ENCODE measurements around the gene B9D1.
A peak's percentile ranks its signal among the peaks of the same experiment; 100 is the strongest.

The B9D1 gene, protein sequence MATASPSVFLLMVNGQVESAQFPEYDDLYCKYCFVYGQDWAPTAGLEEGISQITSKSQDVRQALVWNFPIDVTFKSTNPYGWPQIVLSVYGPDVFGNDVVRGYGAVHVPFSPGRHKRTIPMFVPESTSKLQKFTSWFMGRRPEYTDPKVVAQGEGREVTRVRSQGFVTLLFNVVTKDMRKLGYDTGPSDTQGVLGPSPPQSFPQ

DNA sequence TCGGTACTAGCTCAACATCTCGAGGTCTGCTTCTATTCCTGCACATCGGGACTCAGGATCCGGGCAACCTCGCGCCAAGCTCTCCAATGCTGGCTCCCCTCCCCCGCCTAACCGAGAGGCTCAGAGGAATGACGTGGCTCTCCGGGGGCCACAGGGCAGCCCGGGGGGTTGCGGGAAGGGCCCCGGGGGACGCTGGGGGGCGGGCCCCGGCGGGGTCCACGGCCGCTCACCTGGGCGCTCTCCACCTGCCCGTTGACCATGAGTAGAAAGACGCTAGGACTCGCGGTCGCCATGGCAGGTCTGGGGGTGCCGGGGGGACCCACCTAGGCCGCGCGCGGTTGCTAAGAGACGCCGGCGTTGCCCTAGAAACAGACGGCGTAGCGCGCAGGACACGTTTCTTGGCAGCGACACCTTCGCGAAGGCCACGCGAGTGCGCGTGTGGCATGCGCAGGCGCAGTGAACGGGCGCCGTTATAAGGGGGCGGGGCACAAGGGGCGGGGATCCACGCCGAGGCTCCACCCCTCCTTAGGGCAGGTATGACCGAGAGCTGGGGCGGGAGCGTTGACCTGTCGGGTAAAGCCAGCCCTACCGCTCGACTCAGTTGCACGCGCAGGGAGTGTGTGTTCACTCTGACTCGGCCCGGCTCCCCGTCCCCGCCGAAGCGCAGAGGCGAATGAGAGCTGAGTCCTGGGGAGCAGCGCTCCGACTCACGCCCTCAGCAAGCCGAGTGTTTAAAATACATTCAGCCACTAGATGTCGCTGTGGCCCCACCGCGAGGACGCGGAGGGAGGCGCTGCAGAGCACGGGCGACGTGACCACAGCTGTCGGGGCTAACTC lies at the start of gene B9D1:
B9D1 (minus strand) TSS at position 447 of the 837 bp plus-strand sequence; CDS start at position 293, 154 bp downstream.
- H2AFZ ChIP-seq (ENCODE audit: low read depth, low read length) = peak within 1 kb of the TSS; percentile 97
- H3K9me3 ChIP-seq (ENCODE audit: low read length) = no peaks in the 10 kb centered on the region
- H3K27me3 ChIP-seq (ENCODE audit: insufficient read depth, low read length) = no peaks in the 10 kb centered on the region
- H3K4me3 ChIP-seq (ENCODE audit: low read length) = peak within 1 kb of the TSS; percentile 65
- peaks cover 5% of the 10 kb centered on the region for H3K36me3 ChIP-seq (ENCODE audit: insufficient read depth, low read length)
- H3K4me1 ChIP-seq (ENCODE audit: insufficient read depth, low read length) = peaks cover 10% of the 10 kb centered on the region

DNA sequence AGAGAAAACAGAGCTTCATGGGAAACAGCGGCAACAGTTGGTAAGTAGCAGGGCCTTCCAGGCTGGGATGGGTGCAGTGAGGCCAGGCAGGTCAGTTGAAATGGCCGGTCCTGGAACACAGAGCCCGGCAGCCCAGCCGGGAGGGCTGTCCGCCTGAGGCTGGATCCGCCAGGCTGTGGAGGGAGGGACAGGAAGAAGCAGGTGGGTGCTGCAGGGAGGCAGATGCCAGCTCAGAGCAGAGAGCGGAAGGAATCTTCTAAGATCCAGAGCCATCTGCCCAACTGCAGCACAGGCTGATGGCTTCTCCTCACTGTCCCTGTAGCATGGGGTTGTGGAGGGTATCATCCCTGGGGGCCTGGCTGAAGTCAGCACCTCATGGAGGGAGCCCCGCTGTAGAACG lies 49.1 kb upstream of the B9D1 start:
- H3K36me3 ChIP-seq (ENCODE audit: insufficient read depth, low read length) = no peaks in the 10 kb centered on the region
- peaks cover 6% of the 10 kb centered on the region for H3K4me1 ChIP-seq (ENCODE audit: insufficient read depth, low read length)
- H2AFZ ChIP-seq (ENCODE audit: low read depth, low read length) = no peak overlapping the region
- peaks cover 23% of the 10 kb centered on the region for H3K27me3 ChIP-seq (ENCODE audit: insufficient read depth, low read length)
- H3K4me3 ChIP-seq (ENCODE audit: low read length) = no peak overlapping the region
- no peaks in the 10 kb centered on the region for H3K9me3 ChIP-seq (ENCODE audit: low read length)

DNA sequence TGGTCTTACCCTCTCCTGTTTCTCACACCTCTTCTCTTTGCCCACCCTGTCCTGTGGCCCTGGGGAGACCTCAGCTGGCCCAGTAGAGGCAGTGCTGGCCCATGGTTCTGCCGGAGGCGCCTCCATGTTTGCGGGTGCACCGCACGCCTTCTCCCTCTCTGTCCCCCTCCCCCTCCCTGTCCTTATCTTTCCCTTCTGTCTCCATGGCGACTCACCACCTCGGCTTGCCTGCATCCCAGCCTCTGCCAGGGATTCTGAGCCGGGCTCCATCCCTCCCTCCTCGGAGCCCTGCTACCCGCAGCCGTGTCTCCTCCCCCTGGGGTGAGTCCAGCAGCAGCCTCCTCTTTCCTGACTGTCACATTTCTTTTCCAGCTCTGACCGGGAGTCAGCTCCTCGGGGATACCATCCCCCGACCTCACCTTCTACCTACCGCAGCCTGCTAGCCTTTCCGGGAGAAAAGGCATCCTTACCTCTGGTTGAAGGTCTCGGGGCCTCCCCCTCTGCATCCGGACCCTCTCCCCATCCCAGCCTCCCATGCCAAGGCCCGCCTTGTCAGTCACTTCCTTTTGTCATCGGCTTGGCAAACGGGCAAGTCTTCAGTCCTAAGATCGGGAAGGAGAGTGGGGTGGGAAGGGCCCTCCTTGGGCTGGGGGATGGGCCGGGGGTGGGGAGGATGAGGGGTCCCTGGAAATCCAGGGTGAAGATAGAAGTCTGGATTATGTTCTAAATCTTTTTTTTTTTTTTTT lies 48.5 kb upstream of the B9D1 start, which contains the start of gene RNF112:
RNF112 (plus strand) TSS at position 358 of the 746 bp plus-strand sequence; CDS start at position 535, 177 bp downstream.
- Histone ChIP-seq H3K9me3 (ENCODE audit: low read length) (no peaks in the 10 kb centered on the region), H3K4me1 (ENCODE audit: insufficient read depth, low read length) (peaks cover 6% of the 10 kb centered on the region), H2AFZ (ENCODE audit: low read depth, low read length) (no peak within 1 kb of the TSS), H3K4me3 (ENCODE audit: low read length) (no peak within 1 kb of the TSS), H3K27me3 (ENCODE audit: insufficient read depth, low read length) (peaks cover 17% of the 10 kb centered on the region), H3K36me3 (ENCODE audit: insufficient read depth, low read length) (no peaks in the 10 kb centered on the region)

DNA sequence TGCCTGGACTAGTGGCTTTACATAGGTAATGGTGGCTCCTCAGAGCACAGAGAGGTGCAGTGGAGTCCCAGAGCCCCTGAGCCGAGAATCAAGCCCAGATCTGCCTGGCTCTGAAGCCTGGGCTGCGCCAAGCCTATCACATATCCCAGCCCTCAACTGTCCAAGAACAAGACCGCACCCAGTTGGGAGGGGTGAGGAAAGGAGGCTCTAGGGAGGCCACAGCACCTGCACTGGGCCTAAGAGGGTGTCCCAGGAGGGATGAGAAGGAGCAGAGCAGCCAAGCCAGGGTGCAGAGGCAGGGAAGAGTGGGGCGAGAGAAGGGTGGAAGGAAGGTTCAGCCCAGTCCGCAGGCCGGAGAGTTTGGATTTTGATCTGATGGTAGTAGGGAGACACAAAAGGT lies 47.6 kb upstream of the B9D1 start:
- peaks cover 13% of the 10 kb centered on the region for H3K27me3 ChIP-seq (ENCODE audit: insufficient read depth, low read length)
- no peak overlapping the region for H2AFZ ChIP-seq (ENCODE audit: low read depth, low read length)
- no peaks in the 10 kb centered on the region for H3K9me3 ChIP-seq (ENCODE audit: low read length)
- H3K36me3 ChIP-seq (ENCODE audit: insufficient read depth, low read length) = no peaks in the 10 kb centered on the region
- H3K4me1 ChIP-seq (ENCODE audit: insufficient read depth, low read length) = peaks cover 6% of the 10 kb centered on the region
- no peak overlapping the region for H3K4me3 ChIP-seq (ENCODE audit: low read length)

DNA sequence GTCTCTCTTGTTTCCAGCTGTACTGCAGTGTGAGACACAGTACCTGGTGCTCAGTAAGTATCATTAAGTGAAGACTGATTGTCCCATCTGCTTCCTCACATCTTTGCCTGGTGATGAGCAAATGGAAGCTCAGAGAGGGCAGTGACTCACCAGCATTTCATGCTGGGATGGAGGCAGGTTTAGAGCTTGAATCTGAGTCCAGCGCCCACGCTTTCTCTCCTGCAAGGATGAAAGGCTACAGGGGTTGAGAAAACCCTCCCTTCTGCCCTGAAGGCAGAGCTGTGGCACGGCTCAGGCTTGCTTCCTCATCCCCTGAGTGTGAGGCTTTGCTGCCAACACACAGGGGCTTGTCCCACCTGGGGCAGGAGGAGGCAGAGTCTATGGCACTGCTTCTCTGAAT lies 47.0 kb upstream of the B9D1 start:
- H3K9me3 ChIP-seq (ENCODE audit: low read length) = no peaks in the 10 kb centered on the region
- peaks cover 6% of the 10 kb centered on the region for H3K4me1 ChIP-seq (ENCODE audit: insufficient read depth, low read length)
- H3K27me3 ChIP-seq (ENCODE audit: insufficient read depth, low read length) = peaks cover 13% of the 10 kb centered on the region
- no peak overlapping the region for H2AFZ ChIP-seq (ENCODE audit: low read depth, low read length)
- H3K36me3 ChIP-seq (ENCODE audit: insufficient read depth, low read length) = no peaks in the 10 kb centered on the region
- H3K4me3 ChIP-seq (ENCODE audit: low read length) = no peak overlapping the region

DNA sequence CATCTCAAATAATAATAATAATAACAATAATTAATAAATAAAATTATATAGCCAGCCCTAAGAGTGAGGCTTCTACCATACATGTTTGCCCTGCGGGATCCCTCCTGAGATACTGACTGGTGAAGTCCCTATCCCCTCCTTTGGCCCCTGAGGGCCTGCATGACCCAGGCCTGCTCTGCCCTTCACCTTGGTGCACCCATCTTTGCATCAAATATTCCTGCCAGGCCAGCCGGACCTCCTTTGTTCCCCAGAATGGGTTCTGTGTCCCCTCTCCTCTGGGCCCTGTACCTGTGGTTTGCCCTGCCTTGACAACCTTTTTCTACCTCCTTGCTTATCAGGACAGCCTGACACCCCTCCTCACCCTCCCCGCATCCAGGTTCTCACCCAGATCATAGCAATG lies 46.5 kb upstream of the B9D1 start:
- Histone ChIP-seq H3K4me3 (ENCODE audit: low read length) (no peak overlapping the region), H3K27me3 (ENCODE audit: insufficient read depth, low read length) (peaks cover 13% of the 10 kb centered on the region), H3K36me3 (ENCODE audit: insufficient read depth, low read length) (no peaks in the 10 kb centered on the region), H3K4me1 (ENCODE audit: insufficient read depth, low read length) (peaks cover 6% of the 10 kb centered on the region), H3K9me3 (ENCODE audit: low read length) (no peaks in the 10 kb centered on the region), H2AFZ (ENCODE audit: low read depth, low read length) (no peak overlapping the region)

DNA sequence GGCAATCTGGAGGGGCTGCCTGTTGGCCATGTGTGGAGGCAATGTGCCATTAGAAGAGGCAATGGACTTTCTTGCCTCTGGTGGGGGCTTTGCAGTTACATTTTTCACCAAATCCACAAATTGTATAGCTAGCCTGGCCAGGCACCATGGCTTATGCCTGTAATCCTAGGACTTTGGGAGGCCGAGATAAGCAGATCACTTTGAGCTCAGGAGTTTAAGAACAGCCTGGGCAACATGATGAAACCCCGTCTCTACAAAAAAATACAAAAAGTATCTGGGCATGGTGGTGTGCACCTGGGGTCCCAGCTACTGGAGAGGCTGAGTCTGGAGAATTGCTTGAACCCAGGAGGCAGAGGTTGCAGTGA lies 45.8 kb upstream of the B9D1 start:
- Histone ChIP-seq H2AFZ (ENCODE audit: low read depth, low read length) (no peak overlapping the region), H3K4me1 (ENCODE audit: insufficient read depth, low read length) (peaks cover 6% of the 10 kb centered on the region), H3K9me3 (ENCODE audit: low read length) (no peaks in the 10 kb centered on the region), H3K36me3 (ENCODE audit: insufficient read depth, low read length) (no peaks in the 10 kb centered on the region), H3K4me3 (ENCODE audit: low read length) (no peak overlapping the region), H3K27me3 (ENCODE audit: insufficient read depth, low read length) (peaks cover 13% of the 10 kb centered on the region)

DNA sequence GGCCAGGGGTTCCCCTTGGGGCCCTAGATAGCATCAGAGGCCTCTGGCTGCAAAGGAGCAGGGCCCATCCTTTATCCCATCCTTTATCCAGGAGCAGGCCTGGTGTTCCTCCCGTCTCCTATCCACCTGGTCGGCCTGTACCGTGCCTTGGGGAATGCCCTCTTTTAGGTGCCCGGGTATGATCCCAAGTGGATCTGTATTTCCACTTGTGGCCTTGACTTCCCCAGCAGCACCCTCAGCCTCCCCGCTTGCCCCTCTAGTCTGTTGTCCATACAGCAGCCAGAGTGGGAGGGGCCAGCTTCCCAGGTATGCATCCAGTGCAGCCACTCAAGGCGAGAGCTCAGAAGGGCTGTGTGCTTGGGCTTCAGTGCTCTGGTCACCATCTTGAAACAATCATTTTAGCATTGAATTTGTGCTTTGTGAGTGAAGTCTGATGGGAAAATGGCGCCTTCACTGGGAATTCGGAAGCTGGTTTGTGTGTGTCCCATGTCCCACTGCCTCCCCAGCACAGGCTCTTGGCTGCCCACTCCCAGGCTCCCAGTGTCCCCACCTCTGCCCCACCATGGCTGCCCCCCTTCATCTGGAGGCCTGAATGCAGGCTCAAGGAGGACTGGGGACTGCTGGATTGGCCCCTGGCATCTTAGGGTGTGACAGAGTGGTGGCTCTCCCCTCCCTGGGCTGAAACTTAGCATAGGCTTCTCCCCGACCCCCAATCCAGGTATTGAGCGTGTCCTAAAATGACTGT lies 45.2 kb upstream of the B9D1 start:
- Histone ChIP-seq H3K27me3 (ENCODE audit: insufficient read depth, low read length) (peaks cover 13% of the 10 kb centered on the region), H3K9me3 (ENCODE audit: low read length) (no peaks in the 10 kb centered on the region), H3K4me3 (ENCODE audit: low read length) (no peak overlapping the region), H2AFZ (ENCODE audit: low read depth, low read length) (no peak overlapping the region), H3K36me3 (ENCODE audit: insufficient read depth, low read length) (no peaks in the 10 kb centered on the region), H3K4me1 (ENCODE audit: insufficient read depth, low read length) (peaks cover 6% of the 10 kb centered on the region)

DNA sequence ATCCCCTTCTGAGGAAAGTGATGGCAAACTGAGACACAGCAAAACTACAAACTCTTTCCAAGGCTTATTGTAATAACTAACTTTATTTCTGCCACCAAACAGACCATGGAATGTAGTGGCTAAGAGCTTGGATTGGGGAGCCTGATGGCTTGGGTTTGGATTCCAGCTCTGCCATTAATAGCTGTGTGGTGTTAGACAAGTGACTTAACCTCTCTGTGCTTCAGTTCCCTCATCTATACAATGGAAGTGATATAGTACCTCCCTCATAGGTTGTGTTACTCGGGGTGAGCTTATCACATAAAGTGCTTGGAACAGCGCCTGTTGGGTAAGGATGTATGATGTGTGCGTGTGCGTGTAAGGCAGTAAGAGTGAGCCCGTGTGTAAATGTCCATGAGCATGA lies 42.6 kb upstream of the B9D1 start:
- H2AFZ ChIP-seq (ENCODE audit: low read depth, low read length) = no peak overlapping the region
- no peak overlapping the region for H3K4me3 ChIP-seq (ENCODE audit: low read length)
- peaks cover 11% of the 10 kb centered on the region for H3K27me3 ChIP-seq (ENCODE audit: insufficient read depth, low read length)
- H3K36me3 ChIP-seq (ENCODE audit: insufficient read depth, low read length) = no peaks in the 10 kb centered on the region
- no peaks in the 10 kb centered on the region for H3K9me3 ChIP-seq (ENCODE audit: low read length)
- no peaks in the 10 kb centered on the region for H3K4me1 ChIP-seq (ENCODE audit: insufficient read depth, low read length)

DNA sequence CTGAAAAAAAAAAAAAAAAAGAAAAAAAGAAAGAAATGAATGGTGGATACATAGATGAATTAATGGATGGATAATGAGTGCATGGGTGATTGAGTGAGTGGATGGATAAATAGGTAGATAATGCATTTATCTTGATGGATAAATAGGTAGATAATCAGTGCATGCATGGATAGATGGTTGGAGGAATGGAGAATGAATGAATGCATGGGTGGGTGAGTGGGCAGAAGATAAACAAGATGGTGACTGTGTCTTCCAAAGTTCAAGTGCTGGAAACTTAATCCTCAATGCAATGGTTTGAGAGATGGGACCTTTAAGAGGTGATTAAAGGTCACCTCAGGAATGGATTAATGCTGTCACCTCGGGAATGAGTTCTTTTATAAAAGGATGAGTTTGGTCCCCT lies 41.7 kb upstream of the B9D1 start:
- H3K9me3 ChIP-seq (ENCODE audit: low read length) = no peaks in the 10 kb centered on the region
- H3K27me3 ChIP-seq (ENCODE audit: insufficient read depth, low read length) = peaks cover 2% of the 10 kb centered on the region
- no peaks in the 10 kb centered on the region for H3K4me1 ChIP-seq (ENCODE audit: insufficient read depth, low read length)
- H2AFZ ChIP-seq (ENCODE audit: low read depth, low read length) = no peak overlapping the region
- no peaks in the 10 kb centered on the region for H3K36me3 ChIP-seq (ENCODE audit: insufficient read depth, low read length)
- no peak overlapping the region for H3K4me3 ChIP-seq (ENCODE audit: low read length)

DNA sequence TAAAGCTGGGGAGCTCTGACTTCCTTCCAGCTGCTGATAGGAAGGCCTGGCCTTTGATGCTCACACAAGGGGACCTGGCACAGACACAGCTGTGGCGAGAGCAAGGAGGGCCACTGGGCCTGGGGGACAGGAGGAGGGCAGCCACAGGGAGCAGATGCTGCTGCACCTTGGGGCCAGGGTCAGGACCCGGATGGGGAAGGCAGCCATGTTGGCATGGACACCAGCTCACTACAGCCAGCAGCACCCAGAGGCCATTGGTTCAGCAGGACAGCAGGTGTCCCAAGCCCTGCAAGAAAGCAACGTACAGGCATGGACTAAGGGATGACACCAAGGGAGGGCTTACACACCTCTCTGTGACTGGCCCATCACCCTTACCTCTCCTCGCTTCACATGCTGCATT lies 40.5 kb upstream of the B9D1 start:
- Histone ChIP-seq H3K4me3 (ENCODE audit: low read length) (no peak overlapping the region), H3K9me3 (ENCODE audit: low read length) (no peaks in the 10 kb centered on the region), H2AFZ (ENCODE audit: low read depth, low read length) (no peak overlapping the region), H3K27me3 (ENCODE audit: insufficient read depth, low read length) (no peaks in the 10 kb centered on the region), H3K4me1 (ENCODE audit: insufficient read depth, low read length) (no peaks in the 10 kb centered on the region), H3K36me3 (ENCODE audit: insufficient read depth, low read length) (no peaks in the 10 kb centered on the region)

DNA sequence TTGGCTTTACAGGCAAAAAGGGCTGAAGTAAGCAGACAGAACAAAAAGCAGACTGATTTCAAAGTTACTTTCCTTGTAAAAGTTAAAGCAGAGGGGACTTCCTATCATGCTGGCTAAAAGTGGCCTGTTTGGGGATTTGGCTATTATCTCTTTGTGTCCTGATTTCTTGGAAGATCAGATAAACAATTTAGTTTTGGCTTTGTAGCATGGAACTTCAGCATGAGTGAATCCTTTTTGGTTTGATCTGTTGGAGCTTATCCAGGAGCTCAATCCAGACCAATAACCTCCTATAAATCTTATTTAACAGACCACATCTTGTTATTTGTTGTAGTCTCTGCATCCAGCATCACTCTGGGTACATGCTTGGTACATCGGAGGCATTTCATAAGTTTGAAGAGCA lies 39.6 kb upstream of the B9D1 start:
- no peaks in the 10 kb centered on the region for H3K27me3 ChIP-seq (ENCODE audit: insufficient read depth, low read length)
- no peak overlapping the region for H3K4me3 ChIP-seq (ENCODE audit: low read length)
- H2AFZ ChIP-seq (ENCODE audit: low read depth, low read length) = no peak overlapping the region
- no peaks in the 10 kb centered on the region for H3K9me3 ChIP-seq (ENCODE audit: low read length)
- no peaks in the 10 kb centered on the region for H3K4me1 ChIP-seq (ENCODE audit: insufficient read depth, low read length)
- H3K36me3 ChIP-seq (ENCODE audit: insufficient read depth, low read length) = no peaks in the 10 kb centered on the region

All from neuron (in vitro differentiated cells).